GM18502 (cell line): ENCODE results near the gene PGA3.
"Not testable (repeated sequence)": the region's sequence is repeated elsewhere in the genome, so short reads cannot be mapped to it uniquely, and the experiment has no call there.

Experiments
- ATAC-seq: cut with Tn5 transposase; IDR thresholded peaks from one replicate; pipeline ENCODE4 v1.9.1; 2021; ENCODE audit warnings: mild to moderate bottlenecking; ENCODE audit not compliant: unreplicated experiment, poor library complexity

Gene PGA3

DNA sequence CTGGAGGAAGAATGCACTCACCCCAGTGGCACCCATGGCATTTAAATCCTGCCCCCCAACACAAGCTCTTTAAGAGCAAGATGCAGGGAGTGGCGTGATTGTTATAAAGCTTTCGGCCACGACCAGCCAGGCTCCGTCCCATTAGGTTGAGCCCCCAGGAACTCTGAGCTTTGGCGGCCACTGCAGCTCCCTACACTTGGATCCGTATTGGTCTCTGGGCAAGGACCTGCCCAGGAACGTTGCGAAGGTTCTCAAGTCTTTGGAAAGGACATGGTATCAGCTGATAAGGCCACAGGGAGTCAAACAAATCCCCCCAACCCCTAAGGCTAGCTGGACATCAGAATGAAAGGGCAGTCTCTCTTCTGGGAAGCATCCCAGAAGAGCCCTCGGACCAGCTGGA is 32.7 kb upstream of the PGA3 start:
- ATAC-seq: no peak

DNA sequence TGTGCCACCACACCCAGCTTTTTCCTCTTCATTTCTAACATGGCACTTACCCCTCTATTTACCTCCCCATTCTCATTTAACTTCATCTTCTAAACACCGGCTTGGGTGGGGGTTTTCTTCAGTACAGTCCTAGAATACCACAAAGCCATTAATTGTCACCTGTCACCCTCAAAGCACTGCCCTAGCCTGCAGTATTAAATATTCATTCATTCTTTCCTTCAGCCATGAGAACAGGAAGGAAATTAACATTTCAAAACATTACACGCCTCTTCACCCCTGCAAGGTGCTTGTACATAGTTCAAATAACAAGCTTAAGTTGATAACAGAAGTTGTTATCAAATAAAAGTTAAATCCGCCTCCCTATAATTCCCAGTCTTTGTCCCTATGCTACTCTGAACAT is 31.4 kb upstream of the PGA3 start:
- ATAC-seq: no peak

DNA sequence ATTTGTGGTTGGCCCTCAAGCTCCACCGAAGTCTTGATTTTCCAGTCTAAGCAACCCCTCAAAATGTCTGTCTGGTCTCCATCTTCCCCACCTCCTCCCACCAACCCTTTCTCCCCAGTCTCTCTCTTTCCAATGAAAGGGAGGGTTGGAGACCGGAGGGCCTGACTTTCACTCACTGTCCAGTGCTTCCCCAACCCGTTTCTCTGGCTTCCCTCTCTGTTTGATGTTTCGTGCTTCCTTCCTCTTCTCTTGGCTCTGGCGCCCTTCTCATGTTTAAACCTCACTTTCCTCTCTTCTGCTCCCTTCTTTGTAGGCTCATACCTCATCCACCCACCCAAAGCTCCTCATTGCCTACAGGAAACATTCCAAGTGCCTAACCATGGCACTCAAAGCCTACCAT is 31.0 kb upstream of the PGA3 start:
- no peak for ATAC-seq

DNA sequence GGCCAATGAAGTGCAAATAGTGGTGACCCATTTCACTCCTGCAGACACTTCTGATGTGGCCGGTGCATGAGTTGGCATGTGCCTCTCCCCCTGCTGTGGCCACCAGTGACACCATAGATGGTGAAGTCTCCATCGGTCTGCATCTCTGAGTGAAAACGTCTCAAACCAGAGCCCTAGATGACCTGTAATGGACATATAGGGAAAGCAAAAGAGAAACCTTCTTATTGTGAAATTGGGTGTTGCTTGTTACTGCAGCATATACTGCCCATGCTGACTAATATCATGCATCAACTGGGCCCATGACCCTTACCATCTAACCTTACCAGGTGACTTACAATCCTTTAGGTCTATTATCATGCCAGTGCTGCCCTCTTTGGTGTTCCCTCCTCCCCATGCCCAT is 30.4 kb upstream of the PGA3 start:
- ATAC-seq: no peak

DNA sequence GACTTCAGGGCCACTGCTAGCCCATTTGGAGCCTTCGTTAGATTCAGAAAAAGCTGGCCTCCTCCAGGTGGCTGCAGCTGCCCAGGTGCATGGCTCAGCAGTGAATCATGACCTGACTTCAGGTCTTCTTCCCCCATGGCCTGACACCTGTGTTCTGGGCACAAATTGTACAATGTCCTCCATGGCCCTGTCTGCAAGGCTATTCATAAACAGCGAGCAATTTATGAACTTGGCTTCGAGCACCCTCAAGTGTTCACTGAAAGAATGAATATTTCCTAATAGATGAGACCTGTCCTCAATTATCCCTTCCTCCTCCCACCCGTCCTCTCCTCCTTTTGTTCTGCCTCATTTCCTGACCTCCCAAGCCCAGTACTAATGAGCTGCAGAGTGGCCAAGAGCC is 29.9 kb upstream of the PGA3 start:
- no peak for ATAC-seq

DNA sequence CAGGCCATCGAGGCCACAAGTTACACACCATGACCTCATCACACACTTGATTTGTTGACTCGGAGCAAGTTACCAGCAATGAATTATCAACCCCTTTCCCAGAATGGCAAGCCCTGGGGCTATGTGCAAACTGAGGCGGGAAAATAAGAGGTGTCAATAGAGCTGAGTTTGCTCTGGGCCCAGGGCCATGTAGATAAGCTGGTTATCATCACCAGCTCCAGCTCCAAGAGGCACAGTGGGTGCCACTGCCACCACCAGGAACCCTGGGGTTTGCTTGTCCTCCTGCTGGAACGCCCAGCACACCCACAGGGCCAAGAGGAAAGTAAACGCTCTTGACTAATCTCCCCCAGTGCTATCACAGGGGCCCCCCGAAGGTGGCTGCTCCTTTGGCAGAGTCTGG is 29.0 kb upstream of the PGA3 start:
- ATAC-seq: no peak

DNA sequence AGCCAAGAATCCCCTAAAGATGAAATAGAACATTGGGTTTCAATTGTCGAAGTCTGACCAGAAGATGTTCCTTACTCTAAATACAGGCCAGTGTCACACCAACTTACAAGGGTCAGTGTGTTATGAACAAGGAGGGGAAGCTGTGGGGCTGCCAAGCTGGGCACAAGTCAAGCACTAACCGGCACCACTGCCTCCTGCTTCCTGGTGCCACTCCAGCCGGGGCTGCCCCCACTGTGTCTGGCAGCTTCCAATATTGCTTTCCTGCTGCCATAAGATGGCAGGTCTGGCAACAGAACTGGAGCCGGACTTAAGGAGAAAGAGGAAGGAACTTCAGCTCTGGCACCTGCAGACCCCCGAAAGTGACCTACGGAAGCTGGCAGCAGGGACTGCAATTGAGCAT is 28.4 kb upstream of the PGA3 start:
- ATAC-seq: no peak

DNA sequence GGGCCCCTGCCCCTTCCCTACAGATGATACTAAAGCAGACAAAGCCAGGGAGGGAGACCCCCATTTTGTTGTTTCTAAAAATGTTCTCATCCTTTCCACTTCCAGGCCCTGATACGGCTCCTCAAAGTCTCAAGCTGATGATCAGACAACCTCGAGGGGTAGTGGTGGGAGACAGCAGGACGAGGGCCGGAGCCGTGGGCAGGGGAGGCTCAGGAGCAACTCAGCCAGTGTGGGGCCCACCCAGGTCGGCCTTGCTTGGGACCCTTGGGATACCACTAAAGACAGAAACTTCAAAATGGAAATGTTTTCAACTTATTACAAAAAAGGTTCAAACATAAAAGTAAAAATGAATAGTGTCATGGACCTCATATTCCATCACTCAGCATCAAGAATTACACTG is 26.9 kb upstream of the PGA3 start:
- no peak for ATAC-seq

DNA sequence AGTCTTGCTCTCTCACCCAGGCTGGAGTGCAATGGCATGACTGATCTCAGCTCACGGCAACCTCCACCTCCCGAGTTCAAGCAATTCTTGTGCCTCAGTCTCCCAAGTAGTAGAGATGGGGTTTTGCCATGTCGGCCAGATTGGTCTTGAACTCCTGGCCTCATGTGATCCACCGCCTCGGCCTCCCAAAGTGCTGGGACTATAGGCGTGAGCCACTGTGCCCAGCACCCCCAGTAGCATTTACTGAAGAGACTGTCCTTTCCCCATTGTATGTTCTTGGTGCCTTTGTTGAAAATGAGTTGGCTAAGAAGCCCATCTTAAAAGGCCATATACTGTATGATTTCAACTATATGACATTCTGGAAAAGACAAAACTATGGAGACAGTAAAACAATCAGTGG is 23.1 kb upstream of the PGA3 start:
- ATAC-seq: not testable (repeated sequence)

DNA sequence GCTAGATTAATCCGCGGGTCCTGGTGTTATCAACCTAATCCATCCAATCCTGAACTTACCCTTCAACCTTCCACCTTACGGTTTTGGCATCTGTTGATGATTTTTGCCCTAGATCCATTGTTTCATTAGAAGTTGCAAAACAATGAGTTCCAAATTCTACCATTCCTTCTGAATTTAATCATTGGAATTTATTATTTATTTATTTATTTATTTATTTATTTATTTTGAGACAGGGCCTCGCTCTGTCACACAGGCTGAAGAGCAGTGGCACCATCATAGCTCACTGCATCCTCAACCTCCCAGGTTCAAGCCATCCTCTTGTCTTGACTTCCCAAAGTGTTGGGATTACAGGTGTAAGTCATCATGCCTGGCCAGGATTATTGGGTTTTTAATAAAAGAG is 21.8 kb upstream of the PGA3 start:
- no peak for ATAC-seq

DNA sequence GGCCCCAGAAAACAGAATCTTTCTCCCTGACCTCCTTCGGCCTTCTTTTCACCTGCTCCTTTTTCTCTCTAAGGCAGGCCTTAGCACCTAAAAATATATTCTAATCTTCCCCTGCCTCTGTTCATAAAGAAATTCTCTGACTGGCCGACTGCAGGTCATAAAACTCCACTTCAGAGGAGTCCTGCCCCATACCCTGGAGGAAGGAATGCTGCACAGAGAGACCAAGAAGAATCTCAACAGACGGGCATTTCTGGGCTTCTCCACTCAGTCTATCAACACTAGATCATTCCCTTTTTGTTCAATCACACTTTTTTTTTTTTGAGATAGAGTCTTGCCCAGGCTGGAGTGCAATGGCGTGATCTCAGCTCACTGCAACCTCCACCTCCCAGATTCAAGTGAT is 19.7 kb upstream of the PGA3 start:
- no peak for ATAC-seq

DNA sequence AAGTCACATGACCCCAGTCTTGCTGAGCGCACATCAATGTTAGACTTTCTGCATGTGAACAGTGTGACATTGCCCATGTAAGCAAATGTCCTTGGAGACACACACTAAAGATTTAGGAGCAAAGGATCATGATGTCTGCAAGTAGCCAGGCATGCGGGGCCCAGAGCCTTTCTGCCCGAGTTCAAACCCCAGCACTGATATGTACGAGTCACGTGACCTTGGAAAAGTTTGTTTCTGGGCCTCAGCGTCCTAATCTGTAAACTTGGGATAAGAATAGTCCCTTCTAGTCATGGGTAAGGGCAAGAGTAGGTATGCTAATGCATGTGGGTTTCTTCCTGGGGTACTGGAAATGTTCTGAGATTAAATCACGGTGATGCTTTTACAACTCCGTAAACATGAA is 16.8 kb upstream of the PGA3 start:
- no peak for ATAC-seq

DNA sequence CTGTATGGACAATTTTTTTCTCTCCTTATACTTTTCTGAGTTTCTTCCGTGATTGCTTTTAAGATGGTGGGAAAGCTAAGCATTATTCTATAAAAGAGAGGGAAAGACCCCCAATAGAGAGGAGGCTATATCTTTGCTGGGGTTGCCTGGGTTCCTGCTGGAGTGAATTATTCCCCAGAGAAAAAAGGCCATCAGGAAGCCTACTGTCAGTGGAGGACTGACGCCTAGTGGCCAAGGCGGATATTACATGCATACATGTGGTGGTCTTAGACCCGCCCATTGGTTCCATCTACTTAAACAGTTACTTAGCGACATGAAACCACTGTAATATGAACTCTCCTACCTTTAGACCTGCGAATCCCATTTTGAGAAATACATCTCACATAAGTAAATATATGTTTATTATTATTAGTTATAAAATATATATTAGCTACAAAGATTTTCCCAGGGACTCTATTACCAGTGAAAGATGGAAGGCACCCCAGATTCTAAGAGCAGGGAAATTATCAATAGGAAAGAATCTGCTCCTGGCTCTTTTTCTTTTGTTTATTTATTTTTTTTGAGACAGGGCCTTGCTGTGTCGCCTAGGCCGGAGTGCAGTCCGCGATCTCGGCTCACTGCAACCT is 15.7 kb upstream of the PGA3 start:
- no peak for ATAC-seq

DNA sequence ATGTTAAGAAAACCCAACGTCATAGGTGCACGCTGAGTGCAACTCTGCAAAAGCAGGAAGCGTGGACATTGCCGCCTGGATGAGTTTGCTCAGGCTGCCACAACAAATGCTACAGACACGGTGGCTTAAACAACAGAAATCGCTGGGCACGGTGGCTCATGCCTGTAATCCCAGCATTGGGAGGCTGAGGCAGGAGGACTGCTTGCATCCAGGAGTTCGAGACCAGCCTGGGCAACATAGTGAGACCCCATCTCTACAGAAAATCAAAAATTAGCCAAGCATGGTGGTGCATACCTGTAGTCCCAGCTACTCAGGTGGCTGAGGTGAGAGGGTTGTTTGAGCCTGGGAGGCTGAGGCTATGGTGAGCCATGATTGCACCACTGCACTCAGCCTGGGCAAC is 13.4 kb upstream of the PGA3 start:
- ATAC-seq: no peak

DNA sequence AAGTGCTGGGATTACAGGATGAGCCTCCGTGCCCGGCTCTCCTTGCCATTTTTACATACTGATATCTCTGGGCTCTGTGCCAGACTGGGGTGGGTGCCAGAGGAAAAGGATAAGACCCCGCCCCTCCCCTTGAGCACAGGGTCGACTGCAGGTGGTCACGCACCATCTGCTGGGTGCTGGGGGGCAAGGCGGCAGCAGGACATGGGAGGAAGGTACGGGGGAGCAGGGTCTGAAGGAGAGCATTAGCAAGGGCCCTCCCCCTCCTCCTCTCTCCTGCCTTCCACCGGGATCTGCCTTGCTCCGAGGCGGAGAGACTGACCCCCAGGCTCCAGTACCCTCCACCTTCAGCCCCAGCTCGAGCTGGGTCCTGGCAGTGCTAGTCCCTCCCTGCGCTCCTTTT is 9.7 kb upstream of the PGA3 start:
- no peak for ATAC-seq

DNA sequence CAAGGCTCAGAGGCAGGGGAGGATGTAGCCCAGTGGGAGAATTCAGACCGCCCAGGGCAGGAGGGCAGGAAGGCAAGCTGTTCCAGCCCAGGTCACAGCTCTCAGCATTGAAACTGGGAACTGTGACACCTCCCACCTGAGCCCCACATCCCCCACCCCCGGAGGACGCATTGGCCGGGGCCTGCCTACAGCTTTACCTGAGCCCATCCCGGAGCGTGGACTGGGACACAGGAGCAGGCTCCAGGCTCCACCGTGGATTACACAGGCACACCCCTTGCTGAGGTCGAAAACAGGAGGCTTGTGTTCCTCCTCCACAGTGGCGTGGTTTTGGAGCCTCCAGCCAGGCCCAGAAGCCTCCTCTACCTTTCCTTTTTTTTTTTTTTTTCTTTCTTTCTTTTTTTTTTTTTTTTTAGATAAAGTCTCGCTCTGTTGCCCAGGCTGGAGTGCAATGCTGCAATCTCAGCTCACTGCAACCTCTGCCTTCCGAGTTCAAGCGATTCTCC is 9.1 kb upstream of the PGA3 start:
- no peak for ATAC-seq

DNA sequence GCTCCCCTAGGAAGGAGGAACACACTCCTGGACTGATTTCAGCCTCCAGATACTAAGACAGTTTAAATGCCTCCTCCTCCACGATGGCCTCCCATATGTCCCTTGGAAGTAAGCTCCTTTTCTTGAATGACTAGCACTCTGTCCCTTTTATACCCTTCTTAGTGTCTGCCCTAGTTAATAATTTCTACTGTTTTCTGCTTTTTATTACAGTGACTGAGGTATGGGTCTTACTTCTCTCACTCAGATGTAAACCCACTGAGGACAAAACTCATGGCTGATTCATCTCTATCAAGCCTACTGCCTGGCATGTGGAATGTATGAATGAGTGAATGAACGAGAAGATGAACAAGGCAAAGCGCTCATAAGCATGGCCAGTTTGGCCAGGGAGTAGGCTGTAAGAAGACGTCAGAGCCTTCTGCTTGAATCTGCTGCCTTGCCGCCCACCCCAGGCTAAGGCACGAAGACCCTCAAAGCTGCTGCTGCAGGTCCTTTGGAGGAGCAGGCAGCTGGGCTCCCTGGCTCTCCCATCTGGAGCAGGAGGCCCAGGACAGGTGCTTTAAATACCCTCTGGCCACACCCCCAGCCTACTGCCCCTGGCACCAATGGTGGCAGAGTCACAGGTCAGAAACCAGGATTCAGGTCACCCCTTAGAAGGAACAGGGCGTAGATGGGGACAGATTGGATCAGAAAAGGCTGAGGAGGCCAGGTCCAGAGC is 8.2 kb upstream of the PGA3 start:
- no peak for ATAC-seq

DNA sequence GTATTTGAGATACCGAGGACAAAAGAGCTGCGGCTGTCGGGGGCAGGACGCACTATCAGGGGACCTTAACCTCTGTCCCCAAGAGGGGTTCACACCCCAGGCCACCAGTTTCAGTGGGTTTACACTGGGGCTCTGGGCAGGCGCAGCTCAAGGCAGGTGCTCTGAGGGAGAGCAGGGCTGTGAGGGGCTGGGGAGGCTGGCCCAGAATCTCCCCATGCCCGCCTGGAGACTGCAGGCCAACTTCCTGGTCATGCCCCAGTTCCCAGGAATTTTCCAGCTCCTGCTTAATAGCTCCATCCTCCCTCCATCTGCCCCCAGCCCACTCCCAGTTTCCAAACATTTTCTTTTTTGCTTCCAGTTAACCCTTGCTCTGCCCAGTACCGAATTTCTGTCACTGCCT is 7.6 kb upstream of the PGA3 start:
- ATAC-seq: no peak

DNA sequence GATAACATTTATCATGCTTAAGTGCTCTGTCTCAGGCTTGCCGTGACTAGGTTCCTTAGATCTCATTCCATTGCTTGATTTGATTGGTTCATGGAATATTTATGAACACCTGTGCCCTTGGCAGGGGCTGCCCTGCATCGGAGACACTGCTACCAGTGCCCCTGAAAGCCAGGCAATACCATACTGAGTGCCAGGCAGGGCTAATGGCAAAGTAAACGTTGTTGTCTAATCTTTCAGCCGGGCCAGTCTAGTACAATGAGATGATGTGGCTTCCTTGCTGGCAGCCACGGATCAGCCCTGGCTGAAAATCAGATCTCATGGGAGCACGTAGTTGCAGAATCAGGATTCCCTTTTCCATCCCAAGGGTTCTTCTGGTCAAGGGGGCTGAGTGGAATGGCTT is 5.0 kb upstream of the PGA3 start:
- ATAC-seq: no peak

DNA sequence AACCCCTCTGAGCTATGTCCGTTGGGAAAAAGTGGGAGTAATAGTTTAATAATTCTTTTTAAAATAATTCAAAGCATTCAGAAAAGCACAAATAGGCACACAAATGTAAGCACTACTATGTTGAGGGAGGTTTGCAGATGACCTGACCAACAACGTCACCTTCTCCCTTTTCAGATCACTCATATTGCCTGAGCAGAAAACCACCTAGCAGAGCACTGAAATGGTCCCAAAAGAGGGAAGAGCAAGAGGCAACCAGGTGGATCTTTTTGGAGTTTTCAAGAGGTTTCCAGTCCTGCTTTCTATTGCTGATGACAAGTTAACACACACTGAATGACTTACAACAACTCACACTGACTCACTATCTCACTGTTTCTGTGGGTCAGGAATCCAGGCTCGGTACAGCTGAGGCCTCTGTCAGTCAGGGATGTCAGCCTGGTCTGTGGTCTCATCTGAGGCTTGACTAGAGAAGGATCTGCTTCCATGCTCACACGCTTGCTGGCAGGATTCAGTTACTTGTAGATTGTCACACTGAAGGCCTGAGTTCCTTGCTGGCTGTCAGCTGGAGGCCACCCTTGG is 4.3 kb upstream of the PGA3 start:
- no peak for ATAC-seq

DNA sequence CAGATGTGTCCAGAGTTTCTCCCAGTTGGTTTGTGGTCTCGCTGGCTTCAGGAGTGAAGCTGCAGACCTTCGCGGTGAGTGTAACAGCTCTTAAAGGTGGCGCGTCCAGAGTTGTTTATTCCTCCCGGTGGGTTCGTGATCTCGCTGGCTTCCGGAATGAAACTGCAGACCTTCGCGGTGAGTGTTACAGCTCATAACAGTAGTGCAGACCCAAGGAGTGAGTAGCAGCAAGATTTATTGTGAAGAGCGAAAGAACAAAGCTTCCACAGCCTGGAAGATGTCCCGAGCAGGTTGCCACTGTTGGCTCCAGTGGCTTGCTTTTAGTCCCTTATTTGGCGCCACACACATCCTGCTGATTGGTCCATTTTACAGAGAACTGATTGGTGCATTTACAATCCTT is 1.8 kb upstream of the PGA3 start:
- no peak for ATAC-seq

DNA sequence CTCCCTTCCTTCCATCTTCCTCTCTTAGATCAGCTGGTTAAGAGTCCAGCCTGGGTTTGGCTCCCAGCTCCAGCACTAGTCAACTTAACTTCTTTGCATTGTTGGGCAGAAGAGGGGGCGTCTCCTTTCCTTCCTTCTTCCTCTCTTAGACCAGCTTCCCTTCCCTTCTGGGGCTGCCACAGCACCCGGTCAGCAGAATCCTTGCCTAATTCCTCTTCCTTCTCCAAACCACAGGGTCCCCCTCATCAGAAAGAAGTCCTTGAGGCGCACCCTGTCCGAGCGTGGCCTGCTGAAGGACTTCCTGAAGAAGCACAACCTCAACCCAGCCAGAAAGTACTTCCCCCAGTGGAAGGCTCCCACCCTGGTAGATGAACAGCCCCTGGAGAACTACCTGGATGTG is 558 bp downstream of the PGA3 start:
- not testable (repeated sequence) for ATAC-seq
